GM23338 (cell line): Measurements from ENCODE around the gene CHN1. TPM values are rescaled to one million over a fixed set of nuclear protein-coding genes. Genes with fewer than 3 reads are reported as not detected.

Experiments used
- ATAC-seq: fragments of 200-7000 bp; cut with Tn5 transposase; 3 replicates; pipeline ENCODE4 v1.9.1; 2020
- DNase-seq: peaks from one replicate; pipeline ENCODE4 v3.0.0-alpha.2; 2015; ENCODE audit warnings: low spot score
- H2AFZ ChIP-seq: fragments of 200-600 bp; sonication (generic); 2 replicates; pipeline ENCODE4 v1.8.0; 2016; ENCODE audit warnings: antibody characterized with exemption, mild to moderate bottlenecking, moderate library complexity
- H3F3A ChIP-seq: fragments of 200-600 bp; sonication (generic); replicated peaks from 2 replicates; pipeline ENCODE4 v1.8.0; 2017; ENCODE audit warnings: antibody characterized with exemption, mixed run types, low read depth
- H3K27ac ChIP-seq: fragments of 200-600 bp; sonication (generic); 2 replicates; pipeline ENCODE4 v1.6.1; 2016; ENCODE audit warnings: low read depth
- H3K27me3 ChIP-seq: fragments of 200-600 bp; sonication (generic); 2 replicates; pipeline ENCODE4 v1.8.0; 2016; ENCODE audit warnings: mild to moderate bottlenecking, mixed run types, moderate library complexity; ENCODE audit not compliant: insufficient read depth
- H3K36me3 ChIP-seq: fragments of 200-600 bp; sonication (generic); 2 replicates; pipeline ENCODE4 v1.8.0; 2016; ENCODE audit warnings: mild to moderate bottlenecking; ENCODE audit not compliant: insufficient read depth
- H3K4me1 ChIP-seq: fragments of 200-600 bp; sonication (generic); 2 replicates; pipeline ENCODE4 v1.8.0; 2016; ENCODE audit warnings: mild to moderate bottlenecking, moderate library complexity; ENCODE audit not compliant: insufficient read depth
- H3K4me2 ChIP-seq: fragments of 200-600 bp; sonication (generic); 2 replicates; pipeline ENCODE4 v1.7.1; 2017; ENCODE audit warnings: mixed run types
- H3K4me3 ChIP-seq: fragments of 200-600 bp; sonication (generic); 2 replicates; pipeline ENCODE4 v1.6.1; 2016; ENCODE audit warnings: mixed run types
- H3K79me2 ChIP-seq: fragments of 200-600 bp; sonication (generic); replicated peaks from 2 replicates; pipeline ENCODE4 v1.8.0; 2017; ENCODE audit warnings: mild to moderate bottlenecking; ENCODE audit not compliant: insufficient read depth
- H3K9me2 ChIP-seq: fragments of 200-600 bp; sonication (generic); 2 replicates; pipeline ENCODE4 v1.8.0; 2017; ENCODE audit not compliant: insufficient read depth
- H4K20me1 ChIP-seq: fragments of 200-600 bp; sonication (generic); replicated peaks from 2 replicates; pipeline ENCODE4 v1.8.0; 2017; ENCODE audit warnings: mild to moderate bottlenecking; ENCODE audit not compliant: insufficient read depth
- H3K27ac Mint-ChIP-seq: 2 replicates; pipeline ENCODE4 v1.8.0; 2020; ENCODE audit warnings: inconsistent platforms, mild to moderate bottlenecking, moderate library complexity, mixed read lengths
- H3K27me3 Mint-ChIP-seq: 3 replicates; pipeline ENCODE4 v1.8.0; 2022; ENCODE audit warnings: low read depth, mild to moderate bottlenecking, moderate library complexity, mixed read lengths, inconsistent platforms; ENCODE audit not compliant: insufficient read depth, poor library complexity
- H3K36me3 Mint-ChIP-seq: 3 replicates; pipeline ENCODE4 v1.8.0; 2021; ENCODE audit warnings: low read depth, mild to moderate bottlenecking, inconsistent platforms, moderate library complexity, mixed read lengths
- H3K4me1 Mint-ChIP-seq: 3 replicates; pipeline ENCODE4 v1.8.0; 2020; ENCODE audit warnings: mild to moderate bottlenecking, inconsistent platforms, mixed read lengths
- H3K4me3 Mint-ChIP-seq: 3 replicates; pipeline ENCODE4 v1.8.0; 2021; ENCODE audit warnings: moderate library complexity, mild to moderate bottlenecking, inconsistent platforms, mixed read lengths
- H3K9me3 Mint-ChIP-seq: 3 replicates; pipeline ENCODE4 v1.8.0; 2020; ENCODE audit warnings: moderate library complexity, mild to moderate bottlenecking, inconsistent platforms, mixed read lengths
- CREB1 ChIP-seq: fragments of 250-450 bp; sonication (Bioruptor Pico); IDR thresholded peaks from 2 replicates; pipeline ENCODE4 v1.5.0; 2020; ENCODE audit warnings: low read depth, mild to moderate bottlenecking, moderate library complexity
- EZH2 ChIP-seq: fragments of 200-600 bp; sonication (generic); IDR thresholded peaks from one replicate; pipeline ENCODE4 v1.8.0; 2017; ENCODE audit warnings: antibody characterized with exemption, mild to moderate bottlenecking, low read depth; ENCODE audit not compliant: unreplicated experiment
- POLR2AphosphoS5 ChIP-seq: IDR thresholded peaks from 2 replicates; pipeline ENCODE4 v1.6.1; 2016; ENCODE audit warnings: antibody characterized with exemption, low read depth
- STAT1 ChIP-seq: IDR thresholded peaks from one replicate; pipeline ENCODE4 v1.6.1; 2016; ENCODE audit warnings: antibody characterized with exemption; ENCODE audit not compliant: unreplicated experiment
- ZNF114 ChIP-seq: fragments of 250-450 bp; sonication (Bioruptor Pico); IDR thresholded peaks from 2 replicates; pipeline ENCODE4 v1.5.0; 2020; ENCODE audit warnings: mild to moderate bottlenecking, moderate library complexity
- ZNF331 ChIP-seq: fragments of 250-450 bp; sonication (Bioruptor Pico); IDR thresholded peaks from 2 replicates; pipeline ENCODE4 v1.5.0; 2020; ENCODE audit warnings: low read depth, mild to moderate bottlenecking, moderate library complexity
- polyA plus RNA-seq: library from polyadenylated mRNA; unstranded; fragments of >200 nt; fragmentation: Nextera tagmentation; extraction: Ambion mirVana; gene quantifications from 2 replicates; pipeline ENCODE4 v1.2.1, GENCODE V29; 2016
- total RNA-seq: library from RNA; depleted of rRNA; stranded (reverse); fragments of >200 nt; shearing (Covaris generic); gene quantifications from 2 replicates; pipeline ENCODE4 v1.2.3, GENCODE V29; 2014
- TF ChIP-seq, protein P1 (sequence below): IDR thresholded peaks from one replicate; pipeline ENCODE4 v1.6.1; 2018; ENCODE audit warnings: antibody characterized with exemption; ENCODE audit not compliant: unreplicated experiment
- TF ChIP-seq, protein P2 (sequence below): IDR thresholded peaks from 2 replicates; pipeline ENCODE4 v1.6.1; 2016; ENCODE audit warnings: antibody characterized with exemption
- TF ChIP-seq, protein P3 (sequence below), 2 experiments: fragments of 200-600 bp in 1 of 2; sonication (generic) in 1 of 2; conservative IDR thresholded peaks; 2 replicates each; pipeline versions ENCODE4 v1.5.1 to v1.6.1; 2016 to 2017; ENCODE audit warnings: antibody characterized with exemption in 2 of 2, low read depth in 2 of 2, mild to moderate bottlenecking in 2 of 2, moderate library complexity in 1 of 2

The CHN1 gene
- total and polyA plus RNA-seq, 2 experiments from 2014 or later, result 28.1 to 36.5 TPM

DNA sequence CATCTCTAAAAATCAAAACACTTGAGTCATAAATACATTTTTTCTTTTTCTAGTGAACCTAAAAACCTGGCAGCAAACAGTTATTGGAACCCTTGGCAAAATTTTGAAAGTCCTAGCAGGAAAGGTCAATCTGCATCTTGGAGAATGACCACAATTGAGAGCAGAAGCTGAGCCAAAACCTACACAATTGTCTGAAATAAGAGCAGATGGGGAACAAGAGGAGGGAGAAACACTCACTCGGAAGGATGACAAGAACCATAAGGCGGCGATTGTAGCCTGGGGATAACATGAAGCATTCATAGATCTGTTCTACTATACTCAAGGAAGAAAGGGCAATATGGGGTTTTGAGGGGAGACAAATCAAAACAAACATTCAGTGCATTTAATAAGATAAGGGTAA lies 117.0 kb downstream of the CHN1 start (continued):
- TF ChIP-seq, protein P1, sequence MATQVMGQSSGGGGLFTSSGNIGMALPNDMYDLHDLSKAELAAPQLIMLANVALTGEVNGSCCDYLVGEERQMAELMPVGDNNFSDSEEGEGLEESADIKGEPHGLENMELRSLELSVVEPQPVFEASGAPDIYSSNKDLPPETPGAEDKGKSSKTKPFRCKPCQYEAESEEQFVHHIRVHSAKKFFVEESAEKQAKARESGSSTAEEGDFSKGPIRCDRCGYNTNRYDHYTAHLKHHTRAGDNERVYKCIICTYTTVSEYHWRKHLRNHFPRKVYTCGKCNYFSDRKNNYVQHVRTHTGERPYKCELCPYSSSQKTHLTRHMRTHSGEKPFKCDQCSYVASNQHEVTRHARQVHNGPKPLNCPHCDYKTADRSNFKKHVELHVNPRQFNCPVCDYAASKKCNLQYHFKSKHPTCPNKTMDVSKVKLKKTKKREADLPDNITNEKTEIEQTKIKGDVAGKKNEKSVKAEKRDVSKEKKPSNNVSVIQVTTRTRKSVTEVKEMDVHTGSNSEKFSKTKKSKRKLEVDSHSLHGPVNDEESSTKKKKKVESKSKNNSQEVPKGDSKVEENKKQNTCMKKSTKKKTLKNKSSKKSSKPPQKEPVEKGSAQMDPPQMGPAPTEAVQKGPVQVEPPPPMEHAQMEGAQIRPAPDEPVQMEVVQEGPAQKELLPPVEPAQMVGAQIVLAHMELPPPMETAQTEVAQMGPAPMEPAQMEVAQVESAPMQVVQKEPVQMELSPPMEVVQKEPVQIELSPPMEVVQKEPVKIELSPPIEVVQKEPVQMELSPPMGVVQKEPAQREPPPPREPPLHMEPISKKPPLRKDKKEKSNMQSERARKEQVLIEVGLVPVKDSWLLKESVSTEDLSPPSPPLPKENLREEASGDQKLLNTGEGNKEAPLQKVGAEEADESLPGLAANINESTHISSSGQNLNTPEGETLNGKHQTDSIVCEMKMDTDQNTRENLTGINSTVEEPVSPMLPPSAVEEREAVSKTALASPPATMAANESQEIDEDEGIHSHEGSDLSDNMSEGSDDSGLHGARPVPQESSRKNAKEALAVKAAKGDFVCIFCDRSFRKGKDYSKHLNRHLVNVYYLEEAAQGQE, result no peak
- no peak for TF ChIP-seq STAT1
- TF ChIP-seq, protein P2, sequence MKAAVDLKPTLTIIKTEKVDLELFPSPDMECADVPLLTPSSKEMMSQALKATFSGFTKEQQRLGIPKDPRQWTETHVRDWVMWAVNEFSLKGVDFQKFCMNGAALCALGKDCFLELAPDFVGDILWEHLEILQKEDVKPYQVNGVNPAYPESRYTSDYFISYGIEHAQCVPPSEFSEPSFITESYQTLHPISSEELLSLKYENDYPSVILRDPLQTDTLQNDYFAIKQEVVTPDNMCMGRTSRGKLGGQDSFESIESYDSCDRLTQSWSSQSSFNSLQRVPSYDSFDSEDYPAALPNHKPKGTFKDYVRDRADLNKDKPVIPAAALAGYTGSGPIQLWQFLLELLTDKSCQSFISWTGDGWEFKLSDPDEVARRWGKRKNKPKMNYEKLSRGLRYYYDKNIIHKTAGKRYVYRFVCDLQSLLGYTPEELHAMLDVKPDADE, result no peak
- no peak for TF ChIP-seq POLR2AphosphoS5
- TF ChIP-seq EZH2, result no peak
- no peak for TF ChIP-seq ZNF114 (CRISPR knock-in tag)

DNA sequence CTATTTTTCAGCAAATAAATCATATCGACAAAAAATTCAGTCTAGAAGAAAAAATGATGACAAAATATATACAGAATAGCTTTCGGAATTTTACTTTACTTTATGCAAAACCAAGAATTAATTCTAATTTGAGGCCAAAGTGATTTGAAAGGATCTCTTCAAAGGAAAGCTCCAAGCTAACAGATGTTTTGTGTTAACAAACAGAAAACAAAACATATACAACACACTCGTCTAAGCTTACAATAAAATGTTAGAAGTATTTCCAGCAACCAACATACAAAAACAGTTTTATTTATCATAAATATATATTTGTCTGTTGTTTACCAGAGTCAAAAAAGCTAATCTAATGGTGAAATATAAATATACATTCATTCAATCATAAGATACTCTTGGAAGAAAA lies 122.8 kb downstream of the CHN1 start:
- no peaks in the 10 kb centered on the region for H3K27me3 ChIP-seq
- H3K4me1 ChIP-seq, result peaks cover 47% of the 10 kb centered on the region
- H3K27ac ChIP-seq, result no peak overlapping the region
- peaks cover 44% of the 10 kb centered on the region for H3K4me1 Mint-ChIP-seq
- no peaks in the 10 kb centered on the region for H3F3A ChIP-seq
- no peaks in the 10 kb centered on the region for H3K79me2 ChIP-seq
- no peak overlapping the region for H3K27ac Mint-ChIP-seq
- no peak overlapping the region for H2AFZ ChIP-seq
- no peaks in the 10 kb centered on the region for H3K9me3 Mint-ChIP-seq
- no peaks in the 10 kb centered on the region for H4K20me1 ChIP-seq
- no peak overlapping the region for H3K4me3 ChIP-seq
- no peak for DNase-seq
- H3K9me2 ChIP-seq, result no peaks in the 10 kb centered on the region
- TF ChIP-seq ZNF114 (CRISPR knock-in tag), result no peak
- TF ChIP-seq, protein P3, sequence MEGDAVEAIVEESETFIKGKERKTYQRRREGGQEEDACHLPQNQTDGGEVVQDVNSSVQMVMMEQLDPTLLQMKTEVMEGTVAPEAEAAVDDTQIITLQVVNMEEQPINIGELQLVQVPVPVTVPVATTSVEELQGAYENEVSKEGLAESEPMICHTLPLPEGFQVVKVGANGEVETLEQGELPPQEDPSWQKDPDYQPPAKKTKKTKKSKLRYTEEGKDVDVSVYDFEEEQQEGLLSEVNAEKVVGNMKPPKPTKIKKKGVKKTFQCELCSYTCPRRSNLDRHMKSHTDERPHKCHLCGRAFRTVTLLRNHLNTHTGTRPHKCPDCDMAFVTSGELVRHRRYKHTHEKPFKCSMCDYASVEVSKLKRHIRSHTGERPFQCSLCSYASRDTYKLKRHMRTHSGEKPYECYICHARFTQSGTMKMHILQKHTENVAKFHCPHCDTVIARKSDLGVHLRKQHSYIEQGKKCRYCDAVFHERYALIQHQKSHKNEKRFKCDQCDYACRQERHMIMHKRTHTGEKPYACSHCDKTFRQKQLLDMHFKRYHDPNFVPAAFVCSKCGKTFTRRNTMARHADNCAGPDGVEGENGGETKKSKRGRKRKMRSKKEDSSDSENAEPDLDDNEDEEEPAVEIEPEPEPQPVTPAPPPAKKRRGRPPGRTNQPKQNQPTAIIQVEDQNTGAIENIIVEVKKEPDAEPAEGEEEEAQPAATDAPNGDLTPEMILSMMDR (conservative IDR thresholded peaks at IDR 0.05; ENCODE audit: low read depth in 2 of 2), result no peak
- TF ChIP-seq ZNF331 (CRISPR knock-in tag), result no peak
- TF ChIP-seq CREB1 (CRISPR knock-in tag), result no peak
- TF ChIP-seq, protein P1, result no peak
- no peaks in the 10 kb centered on the region for H3K36me3 ChIP-seq
- no peak overlapping the region for H3K4me3 Mint-ChIP-seq
- H3K27me3 Mint-ChIP-seq, result peaks cover 2% of the 10 kb centered on the region
- ATAC-seq, result no peak
- H3K4me2 ChIP-seq, result peak overlapping the region; percentile 31
- peaks cover 6% of the 10 kb centered on the region; the same call in 2 of the 3 replicates for H3K36me3 Mint-ChIP-seq
